Measurements from ENCODE around the gene KCNJ11.

Gene KCNJ11

DNA sequence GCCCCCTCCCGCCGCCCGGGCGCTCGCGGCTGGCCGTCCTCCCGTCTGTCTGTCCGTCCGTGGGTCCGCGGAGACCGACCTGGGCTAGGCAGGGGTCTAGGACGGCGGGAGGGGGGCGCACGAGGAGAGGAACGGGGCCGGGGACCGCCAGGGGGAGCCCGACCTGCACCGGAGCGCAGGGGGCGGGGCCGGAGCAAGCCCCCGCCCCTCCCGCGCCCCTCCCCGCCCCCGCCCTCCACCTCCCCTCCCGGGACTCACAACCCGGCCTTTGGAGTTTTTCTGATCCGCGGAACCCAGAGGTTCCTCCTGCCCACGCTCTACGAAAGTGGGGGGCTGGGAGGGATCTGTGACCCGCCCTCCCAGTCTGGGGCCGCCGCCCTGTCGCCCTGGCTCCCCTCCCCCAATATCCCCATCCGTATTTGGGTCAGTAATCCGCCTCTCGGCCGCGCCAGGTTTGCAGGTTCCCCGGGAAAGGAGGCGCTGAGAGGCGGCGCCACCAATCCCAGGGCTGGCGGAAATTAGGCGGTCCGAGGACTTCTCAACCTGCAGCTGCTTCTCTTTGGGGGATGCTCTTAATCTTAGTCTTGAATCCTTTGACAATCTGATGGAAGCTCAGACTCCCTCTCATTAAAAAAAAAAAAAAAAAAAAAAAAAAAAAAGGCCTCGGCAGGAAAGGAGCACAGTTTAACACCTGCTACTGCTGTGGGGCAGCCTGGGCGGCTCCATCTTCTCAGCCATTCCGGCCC lies 925 bp upstream of the KCNJ11 start:
- no peak for FAIRE-seq

DNA sequence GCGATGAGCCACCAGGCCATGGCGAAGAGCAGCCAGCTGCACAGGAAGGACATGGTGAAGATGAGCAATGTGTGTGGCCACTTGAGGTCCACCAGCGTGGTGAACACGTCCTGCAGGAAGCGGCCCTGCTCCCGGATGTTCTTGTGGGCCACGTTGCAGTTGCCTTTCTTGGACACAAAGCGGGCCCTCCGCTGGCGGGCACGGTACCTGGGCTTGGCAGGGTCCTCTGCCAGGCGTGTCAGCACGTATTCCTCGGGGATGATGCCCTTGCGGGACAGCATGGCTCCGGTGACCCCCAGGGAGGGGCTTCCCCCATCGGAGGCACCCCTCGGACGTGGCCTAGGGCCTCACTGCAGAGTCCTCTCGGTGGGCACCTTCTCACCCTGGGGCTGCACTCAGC lies 648 bp downstream of the KCNJ11 start:
- FAIRE-seq = no peak

DNA sequence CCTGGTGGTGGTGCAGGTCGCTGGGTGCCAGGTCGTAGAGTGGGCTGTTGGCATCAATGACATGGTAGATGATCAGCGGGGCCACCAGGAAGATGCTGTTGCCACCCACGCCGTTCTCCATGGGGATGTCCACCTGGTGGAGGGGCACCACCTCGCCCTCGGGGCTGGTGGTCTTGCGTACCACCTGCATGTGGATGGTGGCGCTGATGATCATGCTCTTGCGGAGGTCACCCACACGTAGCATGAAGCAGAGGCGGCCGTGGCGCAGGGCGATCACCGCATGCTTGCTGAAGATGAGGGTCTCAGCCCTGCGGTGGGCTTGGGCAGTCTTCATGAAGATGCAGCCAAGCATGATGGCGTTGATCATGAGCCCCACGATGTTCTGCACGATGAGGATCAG lies 1.2 kb downstream of the KCNJ11 start:
- no peak for FAIRE-seq

DNA sequence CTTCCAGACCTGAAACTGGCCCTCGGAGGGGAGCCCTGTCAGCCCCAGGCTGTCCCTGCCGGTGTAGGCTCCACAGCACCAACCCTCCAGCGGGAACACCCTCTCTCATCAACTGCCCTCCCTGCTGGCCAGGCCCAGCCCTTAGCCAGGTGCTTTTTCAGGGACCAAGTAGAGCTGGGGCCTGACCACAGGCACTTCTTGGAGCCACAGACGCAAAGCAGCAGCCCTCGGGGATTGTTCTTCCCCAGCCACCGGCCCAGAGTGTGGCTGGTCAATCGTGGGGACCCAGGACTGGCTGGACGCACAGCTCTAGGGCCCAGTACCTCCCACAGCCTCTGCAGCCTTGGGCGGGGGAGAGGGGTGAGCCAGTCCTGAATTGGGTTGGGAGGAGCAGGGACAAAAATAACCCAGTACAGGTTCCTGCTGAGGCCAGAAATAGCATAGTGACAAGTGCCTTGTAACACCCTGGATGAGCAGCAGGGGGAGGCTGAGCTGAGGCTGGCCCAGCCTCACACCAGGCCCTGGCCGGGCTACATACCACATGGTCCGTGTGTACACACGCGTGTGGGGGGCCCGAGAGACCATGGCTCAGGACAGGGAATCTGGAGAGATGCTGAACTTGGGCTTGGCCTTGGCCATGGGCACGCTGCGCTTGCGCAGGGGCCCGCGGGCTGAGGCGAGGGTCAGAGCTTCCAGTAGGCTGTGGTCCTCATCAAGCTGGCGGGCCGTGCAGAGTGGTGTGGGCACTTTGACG lies 2.0 kb downstream of the KCNJ11 start:
- no peak for FAIRE-seq

DNA sequence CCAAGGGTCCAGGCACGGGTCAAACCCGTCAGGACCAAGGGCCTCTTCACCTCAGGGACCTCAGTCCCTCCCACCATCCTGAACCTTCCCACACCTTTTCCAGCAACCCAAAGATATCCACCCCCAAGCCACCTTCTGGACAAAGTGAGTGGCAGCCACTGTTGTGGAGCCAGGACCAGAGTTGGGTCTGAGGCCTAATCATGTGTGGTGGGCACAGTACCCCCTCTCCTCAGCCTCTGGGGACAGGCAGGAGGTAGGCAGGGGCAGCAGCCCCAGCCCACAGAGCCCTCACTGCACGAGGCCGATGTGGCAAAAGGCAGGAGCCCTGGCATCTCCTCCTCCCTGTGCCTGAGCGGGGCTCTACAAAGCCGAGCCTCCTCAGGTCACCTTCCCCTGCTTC lies 2.5 kb downstream of the KCNJ11 start:
- no peak for FAIRE-seq

DNA sequence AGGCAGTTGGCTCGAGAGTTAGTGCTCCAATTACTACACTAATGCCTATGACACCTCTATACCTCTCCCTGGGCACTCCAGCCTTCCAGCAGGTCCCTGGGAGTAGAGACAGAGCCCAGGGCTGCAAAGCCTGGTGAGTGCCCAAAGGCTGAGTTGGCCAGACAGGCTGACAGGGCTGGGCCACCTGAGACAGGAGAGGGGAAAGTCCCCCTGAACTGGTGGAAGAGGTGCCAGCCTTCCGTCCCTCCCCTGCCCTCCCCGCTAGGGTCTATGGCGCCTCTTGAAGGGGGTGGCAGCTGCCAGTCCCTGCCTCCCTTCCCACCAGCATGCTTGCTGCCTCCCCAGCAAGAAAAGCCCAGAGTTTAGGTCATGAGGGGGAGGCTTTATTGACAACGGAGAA lies 3.0 kb downstream of the KCNJ11 start:
- FAIRE-seq = no peak

DNA sequence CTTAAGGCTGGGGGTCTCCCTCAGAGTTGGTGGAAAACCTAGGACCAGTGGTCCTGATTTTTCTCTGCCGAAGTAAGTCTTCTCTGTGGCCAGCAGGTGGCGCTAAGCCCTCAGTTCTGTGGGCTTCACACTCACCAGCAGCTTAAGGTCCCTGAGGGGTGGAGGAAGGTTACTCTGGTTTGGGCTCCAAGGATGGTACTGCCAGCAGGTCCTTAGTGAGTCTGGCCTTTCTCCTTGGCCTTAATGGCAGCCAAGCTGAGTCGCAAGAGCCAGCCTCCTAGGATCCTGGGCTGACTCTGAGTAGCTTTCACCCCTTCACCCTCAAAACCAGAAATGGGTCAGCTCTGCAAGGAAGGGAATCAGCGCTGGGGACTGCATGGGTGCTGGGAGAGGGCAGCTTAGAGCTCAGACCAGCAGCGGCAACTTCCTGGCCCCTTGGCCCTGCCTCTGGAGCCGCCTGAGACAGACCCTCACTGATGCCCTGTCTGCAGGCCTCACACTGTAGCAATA lies 4.4 kb downstream of the KCNJ11 start:
- no peak for FAIRE-seq

DNA sequence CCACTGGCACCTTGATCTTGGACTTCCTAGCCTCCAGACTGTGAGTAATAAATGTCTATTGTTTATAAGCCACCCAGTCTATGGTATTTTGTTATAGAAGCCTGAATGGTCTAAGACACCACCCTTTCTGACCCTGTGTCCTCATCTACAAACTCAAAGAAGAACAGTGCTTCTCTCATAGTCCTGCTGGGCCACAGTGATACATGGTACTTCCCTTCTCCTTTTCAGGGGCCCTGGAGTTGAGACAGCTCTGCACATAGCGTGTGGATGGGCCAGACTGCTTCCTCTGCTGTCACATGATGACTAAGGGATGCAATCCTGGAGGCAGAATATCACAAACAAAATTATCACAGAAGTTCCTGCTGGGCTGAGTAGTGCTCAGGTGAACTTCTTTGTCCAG lies 5.0 kb downstream of the KCNJ11 start:
- no peak for FAIRE-seq

DNA sequence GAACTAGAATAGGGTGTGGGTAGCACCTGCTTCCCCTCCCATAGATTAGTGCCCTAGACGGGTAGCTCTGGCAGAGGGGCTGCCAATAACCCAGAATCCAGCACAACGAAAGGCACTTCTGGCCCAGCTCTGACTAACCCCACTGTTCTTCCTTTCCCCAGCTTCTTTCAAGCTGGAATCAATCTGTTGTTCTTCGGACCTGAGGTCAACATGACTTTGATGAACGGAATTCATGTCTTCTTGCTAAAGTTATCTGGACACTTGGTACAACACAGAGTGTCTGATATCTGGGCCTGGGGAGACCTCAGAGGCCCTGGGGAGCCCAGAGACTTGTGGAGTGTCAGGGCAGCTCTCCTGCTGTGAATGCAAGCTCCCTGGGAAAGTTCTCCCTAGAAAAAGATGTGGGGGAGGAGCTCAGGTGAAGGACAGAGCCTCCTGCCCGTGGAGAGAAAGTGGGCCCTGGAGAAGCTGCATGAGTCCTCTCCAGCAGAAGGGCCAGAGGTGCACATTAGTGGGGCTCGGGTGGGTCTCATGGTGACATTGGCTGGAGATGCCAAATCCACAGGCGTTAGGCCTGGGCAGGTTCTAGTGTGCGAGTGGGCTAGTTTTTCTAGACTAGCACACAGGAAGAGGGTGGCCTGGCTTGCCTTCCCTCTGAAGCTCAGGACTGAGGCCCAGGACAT lies 6.3 kb downstream of the KCNJ11 start:
- no peak for FAIRE-seq

DNA sequence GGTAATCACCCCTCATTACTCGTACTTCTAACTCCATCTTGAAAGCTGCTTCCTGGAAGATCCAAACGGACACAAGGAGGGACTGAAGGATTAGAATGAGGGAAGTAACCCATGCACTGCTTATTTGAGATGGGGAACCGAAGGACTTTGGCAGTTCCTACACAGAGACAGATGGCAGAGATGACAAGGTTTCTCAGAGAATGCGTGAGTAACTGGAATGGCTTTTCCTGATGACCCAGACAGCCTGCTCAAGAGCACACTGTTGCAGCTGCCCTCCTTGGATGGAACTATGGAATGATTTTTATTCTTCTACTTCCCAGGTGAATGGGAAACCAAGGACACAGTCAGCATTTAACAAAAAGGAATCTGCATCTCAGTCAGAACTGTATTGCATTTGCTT lies 7.3 kb downstream of the KCNJ11 start:
- FAIRE-seq = no peak

DNA sequence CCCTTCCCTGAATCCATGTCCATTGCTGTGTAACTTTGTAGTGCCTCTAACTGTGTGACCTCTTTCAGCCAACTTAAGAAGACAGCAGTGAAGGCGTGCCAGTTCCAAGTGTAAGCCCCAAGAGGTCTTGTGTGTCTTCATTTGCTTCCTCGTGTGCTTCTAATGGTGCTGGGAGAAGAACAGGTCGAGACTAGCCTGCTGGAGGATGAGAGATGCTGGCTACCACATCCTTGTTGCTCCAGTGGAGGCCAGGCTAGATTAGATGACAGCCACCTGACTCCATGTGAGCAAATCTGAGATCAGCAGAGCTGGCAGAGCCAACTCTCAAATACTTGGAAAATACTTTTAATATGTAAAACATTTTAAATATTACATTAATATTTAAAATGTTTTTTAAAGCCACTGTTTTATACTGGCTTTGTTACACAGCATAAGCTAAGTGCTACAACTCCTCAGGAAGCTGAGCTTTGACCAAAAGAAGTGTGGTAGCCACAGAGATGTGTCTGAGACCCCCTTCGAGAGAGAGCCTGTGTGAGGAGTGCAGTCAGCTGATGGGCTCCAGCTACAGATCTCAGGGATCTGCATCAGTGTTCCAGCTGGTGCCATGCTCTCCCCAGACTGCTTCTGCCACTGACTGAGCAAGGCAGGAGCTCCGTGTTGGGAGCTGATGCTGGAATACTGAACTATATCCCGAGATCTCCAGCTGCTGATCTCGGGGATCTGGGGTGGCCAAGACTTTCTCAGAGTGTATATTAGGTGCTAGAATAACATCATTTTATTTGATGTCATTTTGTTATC lies 8.9 kb downstream of the KCNJ11 start:
- FAIRE-seq = no peak

DNA sequence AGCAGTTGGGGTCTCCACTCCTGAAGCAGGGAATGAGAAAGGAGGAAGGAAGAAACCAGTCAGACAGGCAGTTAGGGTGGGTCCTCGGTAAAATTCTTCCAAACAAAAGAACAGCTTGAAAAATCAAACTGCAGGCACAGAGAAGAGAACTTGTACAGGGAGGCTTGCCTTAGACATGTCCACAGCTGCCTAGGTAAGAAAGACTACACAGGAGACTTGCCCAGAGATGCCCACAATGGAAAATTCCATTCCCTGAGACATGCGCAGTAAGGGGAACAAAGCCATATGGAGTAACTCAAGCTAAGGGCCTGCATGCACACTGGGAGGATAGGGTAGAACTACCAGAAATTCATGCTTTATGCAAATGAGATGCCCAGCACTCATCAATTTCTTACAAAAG lies 9.8 kb downstream of the KCNJ11 start:
- no peak for FAIRE-seq

DNA sequence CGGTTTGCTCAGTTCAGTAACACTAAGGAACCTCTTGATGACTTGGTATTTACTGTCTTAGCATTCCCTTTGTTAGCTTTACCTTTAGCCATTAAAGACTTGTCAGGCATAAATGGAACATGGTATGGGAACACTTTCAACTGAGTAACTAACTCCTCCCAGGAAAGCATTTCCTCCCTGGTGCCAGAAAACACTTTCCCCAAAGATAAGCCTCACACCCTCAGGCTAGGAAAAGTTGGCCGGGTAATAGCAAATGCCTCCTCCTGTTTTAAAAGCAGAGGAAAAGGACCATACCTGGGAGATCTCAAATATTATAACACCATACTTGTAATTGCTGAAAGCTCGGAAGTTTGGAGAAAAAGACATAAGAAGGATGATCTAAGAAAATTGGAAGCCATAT lies 12.0 kb downstream of the KCNJ11 start:
- FAIRE-seq = no peak

DNA sequence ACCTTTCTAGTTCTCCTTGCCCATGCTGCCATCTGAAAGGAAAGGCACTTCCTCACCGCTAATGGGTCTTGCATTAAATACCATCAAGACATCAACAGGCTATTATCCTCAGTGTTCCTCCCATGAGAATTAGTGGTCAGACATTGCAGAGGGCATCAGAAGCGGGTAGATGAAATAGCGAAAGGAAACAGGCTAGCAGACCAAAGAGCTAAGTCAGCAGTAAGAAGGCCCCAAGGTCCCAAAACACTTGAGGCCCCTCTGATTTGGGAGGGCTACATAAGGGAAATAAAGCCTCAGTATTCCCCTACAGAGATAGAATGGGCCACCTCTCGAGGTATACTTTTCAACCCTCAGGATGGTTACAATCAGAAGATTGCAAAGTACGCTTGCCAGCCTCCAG lies 12.9 kb downstream of the KCNJ11 start:
- FAIRE-seq = no peak

DNA sequence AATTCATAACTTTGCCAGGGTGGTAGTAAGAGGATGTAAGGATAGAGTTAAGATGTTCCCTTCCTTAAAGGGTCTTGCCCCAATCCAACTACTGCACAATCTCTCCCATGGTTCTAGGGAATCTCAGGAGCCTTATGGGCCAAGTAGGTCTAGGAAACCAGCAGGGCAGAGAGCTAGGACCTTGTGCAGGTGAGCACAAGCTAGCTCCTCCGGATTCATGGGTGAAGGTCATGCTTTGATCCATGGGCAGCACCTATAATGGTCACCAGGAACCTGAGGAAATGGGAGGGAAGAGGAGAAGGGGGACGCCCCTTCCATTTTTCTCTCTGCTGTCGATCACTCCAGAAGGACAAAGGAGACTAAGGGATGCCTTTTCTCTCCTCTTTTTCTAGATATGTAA lies 16.8 kb downstream of the KCNJ11 start:
- no peak for FAIRE-seq

DNA sequence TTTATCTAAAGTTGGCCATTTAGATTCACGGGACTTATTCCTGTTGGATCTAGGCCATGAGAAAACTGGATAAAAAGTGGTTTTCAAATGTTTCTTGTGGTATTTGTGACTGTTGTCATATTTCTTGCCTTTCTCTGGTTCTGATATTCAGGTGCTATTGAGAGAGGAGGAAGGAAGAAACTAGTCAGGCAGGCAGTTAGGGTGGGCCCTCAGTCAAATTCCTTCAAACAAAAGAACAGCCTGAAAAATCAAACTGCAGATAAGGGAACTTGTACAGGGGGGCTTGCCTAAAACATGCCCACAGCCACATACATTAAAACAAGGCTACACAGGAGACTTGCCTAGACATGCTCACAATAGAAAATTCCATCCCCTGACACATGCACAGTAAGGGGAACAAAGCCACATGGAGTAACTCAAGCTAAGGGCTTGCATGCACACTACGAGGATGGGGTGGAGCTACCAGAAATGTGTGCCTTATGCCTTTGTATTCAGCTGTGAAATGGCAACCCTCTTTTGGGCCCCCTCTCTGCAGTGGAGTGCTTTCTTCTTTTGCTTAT lies 18.7 kb downstream of the KCNJ11 start:
- no peak for FAIRE-seq

DNA sequence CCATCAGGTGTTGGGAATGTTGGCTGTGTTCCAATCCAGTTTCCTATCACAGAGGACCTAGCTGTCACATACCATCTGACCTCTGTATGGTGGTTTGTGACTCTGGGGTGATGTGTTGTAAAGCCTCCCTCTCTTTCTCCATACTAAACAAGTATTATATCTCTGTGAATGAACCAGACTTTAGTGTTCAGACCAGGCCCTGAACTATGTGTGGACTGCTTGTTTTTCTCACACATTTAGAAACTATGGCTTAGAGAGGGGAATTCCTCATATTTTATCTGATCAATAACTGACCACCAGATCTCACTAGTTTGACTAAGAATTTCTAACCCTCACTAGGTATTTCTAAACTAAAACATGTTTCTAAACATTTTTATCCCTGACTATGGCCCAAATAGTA lies 19.4 kb downstream of the KCNJ11 start:
- FAIRE-seq = no peak

DNA sequence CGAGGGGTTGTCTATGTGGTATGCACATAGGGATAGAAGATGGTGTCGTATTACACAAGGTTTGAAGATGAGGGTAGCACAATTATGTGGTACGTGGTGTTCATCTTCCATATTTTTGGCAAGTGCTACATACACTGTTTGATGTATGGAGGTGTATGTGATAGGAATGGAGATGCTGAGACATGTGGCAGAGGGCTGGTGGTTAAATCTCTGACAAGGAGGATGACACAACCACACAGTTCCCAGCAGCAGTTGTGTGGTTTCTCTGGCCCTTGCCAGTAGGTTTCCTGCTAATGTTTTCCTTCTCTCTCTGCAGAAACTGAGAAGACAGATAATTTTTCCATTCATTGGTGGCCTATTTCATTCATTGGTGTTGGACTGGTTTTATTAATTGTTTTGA lies 19.9 kb downstream of the KCNJ11 start:
- no peak for FAIRE-seq

DNA sequence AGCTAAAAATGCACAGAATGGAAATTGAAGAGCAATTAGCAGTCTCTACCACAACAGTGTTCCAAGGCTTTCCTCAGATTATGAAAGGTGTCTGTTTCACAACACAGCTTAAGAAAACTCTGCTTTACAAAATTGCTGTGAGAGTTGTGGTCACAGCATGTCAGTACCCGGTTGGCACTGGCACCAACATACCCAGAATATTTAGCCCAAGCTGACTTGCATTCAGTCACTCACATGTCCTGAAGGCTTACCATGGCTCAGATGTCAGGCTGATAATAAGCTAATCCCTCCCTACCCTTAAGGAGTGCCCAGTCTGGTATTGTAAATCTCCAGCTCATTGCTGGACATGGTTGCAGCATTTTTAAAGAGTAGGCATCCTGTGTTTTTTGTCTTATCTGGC lies 22.0 kb downstream of the KCNJ11 start:
- FAIRE-seq = no peak

DNA sequence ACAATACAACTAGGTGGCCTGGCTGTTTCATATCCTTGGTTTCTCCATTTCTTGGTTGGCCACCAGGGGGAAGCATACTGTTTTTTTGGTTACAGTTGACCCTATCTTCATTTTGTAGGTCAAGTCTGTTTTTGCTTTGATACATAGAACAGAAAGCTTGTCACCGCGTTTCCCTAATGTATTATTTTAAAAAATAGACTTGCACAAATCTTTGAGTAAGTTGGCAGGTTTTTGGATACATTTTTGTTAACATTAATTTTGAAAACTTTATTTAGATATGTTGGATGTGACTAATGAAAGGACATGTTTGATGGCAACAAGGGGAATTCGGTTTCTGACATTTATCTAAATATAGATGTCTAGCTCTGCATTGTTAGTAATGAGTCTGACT lies 33.9 kb downstream of the KCNJ11 start:
- peak; percentile 78 for FAIRE-seq

DNA sequence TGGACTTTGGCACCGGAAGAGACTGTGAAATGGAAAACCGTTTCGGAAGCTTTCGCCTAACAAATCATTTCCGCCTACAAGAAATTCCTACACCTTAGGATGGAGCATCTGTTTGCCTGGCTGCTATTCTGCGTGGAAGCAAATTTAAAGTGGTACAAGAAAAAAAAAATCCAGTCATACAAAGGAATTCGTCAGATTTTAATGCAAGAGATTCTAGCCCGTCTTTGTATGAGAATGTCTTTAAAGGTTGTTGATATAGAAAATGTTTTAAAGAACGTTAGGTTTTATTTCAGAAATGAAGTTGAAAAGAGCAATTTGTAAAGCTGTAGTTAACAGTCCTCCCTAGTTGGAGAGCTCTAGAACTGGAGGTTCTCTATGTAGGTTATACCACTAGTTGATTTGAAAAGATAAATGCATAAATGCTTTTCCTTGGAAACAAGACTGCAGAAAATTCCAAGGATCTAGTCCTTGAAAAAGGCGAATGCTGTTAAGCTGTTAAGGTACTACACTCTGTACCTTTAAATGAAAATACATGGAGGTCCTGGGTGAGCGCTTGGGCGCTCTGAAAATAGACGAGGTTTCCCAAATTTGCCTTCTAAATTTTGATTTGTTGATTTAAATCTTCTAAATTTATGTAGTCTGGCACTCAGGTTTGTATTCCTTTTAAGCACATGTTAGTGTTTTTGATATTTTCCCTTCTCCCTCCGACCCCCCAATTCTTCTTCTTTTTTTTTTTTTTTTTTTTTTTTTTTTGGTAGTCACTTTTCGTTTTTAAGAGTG lies 34.4 kb downstream of the KCNJ11 start:
- no peak for FAIRE-seq
